ENCODE results near the gene PCNT.

DNA sequence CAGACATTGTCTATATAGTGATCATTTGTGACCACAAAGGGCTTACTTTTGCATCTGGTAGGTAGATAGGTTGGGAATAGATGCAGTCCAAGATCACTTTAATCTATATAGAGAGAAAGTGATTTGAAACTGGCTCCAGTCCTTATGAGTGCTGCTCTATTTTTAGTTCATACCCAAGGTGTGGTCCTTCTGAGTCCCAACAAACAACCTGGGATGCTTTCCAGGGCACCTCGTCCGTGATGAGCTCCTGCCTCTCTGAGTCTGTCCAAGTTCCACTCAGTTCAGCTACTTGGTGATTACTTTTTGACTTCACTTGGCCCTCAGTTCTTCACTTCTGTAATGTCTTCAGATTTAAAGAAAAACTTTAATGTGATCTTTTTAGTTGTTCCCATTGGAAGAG is 155.0 kb downstream of the PCNT start:
- TF ChIP-seq CTCF (IDR thresholded peaks at IDR 0.05), result no peak
- no peak for TF ChIP-seq ZFX (IDR thresholded peaks at IDR 0.05; ENCODE audit: borderline replicate concordance)

All from 22Rv1 (cell line).